ENCODE results near the gene FBXW11. TPM values are rescaled to one million over a fixed set of nuclear protein-coding genes. Genes with fewer than 3 reads are reported as not detected.

The FBXW11 gene
- total and polyA plus RNA-seq, 2 of the 8 experiments (the other 6 are each of a cell fraction or from before 2014, with no cell fraction given): 45.0 to 75.6 TPM

- no peak overlapping the region for H4K5ac ChIP-seq (ENCODE audit: insufficient read length, low read depth, low read length)
- no peaks in the 10 kb centered on the region for H3K27me3 ChIP-seq (replicated peaks in 1 of 4; ENCODE audit: control insufficient read depth in 3 of 4, extremely low read depth in 1 of 4, insufficient read depth in 3 of 4, low read length in 3 of 4)
- no peak overlapping the region for H3K4me2 ChIP-seq (ENCODE audit: insufficient read depth in 1 of 2, low read depth in 2 of 2, low read length in 2 of 2)
- CTCF ChIA-PET (ENCODE audit: partially characterized antibody): interaction anchor here (1.1 to 7.1 kb wide), 11 partner anchors 8 to 285 kb away, joined by 3 to 51 read pairs (median 7); no protein-coding TSS in a partner anchor
- no peaks in the 10 kb centered on the region for H3K79me2 ChIP-seq (ENCODE audit: control insufficient read depth in 1 of 2, insufficient read depth in 2 of 2, low read length in 2 of 2)
- H3K36me3 ChIP-seq (ENCODE audit: control insufficient read depth in 2 of 4, insufficient read depth in 4 of 4, low read length in 3 of 4): no peaks in the 10 kb centered on the region
- 95% methylated on average over 19 of the region's 19 CpGs; no CpG with 5 or more reads in 1 of the 2 experiments for WGBS, 2 experiments (ENCODE audit: extremely low coverage in 1 of 2, insufficient coverage in 1 of 2, insufficient read length in 1 of 2, insufficient replicate concordance in 2 of 2, low coverage in 1 of 2, low lambda C conversion rate in 2 of 2, missing lambda C conversion rate in 1 of 2)
- no peaks in the 10 kb centered on the region for H3K9me3 ChIP-seq (ENCODE audit: insufficient read depth in 2 of 2, low read depth in 1 of 2, low read length in 1 of 2)
- H3K23ac ChIP-seq (ENCODE audit: insufficient read length): no peak overlapping the region
- no peak overlapping the region for H4K91ac ChIP-seq (replicated peaks; ENCODE audit: insufficient read length, low read length)
- no peak overlapping the region for H3K9ac ChIP-seq (replicated peaks in 1 of 4; ENCODE audit: extremely low read depth in 1 of 4, low read depth in 3 of 4, low read length in 3 of 4)
- peaks cover 2% of the 10 kb centered on the region in 2 experiments for H4K20me1 ChIP-seq (replicated peaks in 1 of 2; ENCODE audit: control insufficient read depth in 1 of 2, insufficient read depth in 2 of 2, low read length in 2 of 2)
- no peak overlapping the region for H2BK5ac ChIP-seq (ENCODE audit: low read depth, low read length)
- no peaks in the 10 kb centered on the region for H3K79me1 ChIP-seq (ENCODE audit: low read depth, low read length)
- no peak overlapping the region for H3K4me3 ChIP-seq (ENCODE audit: extremely low read depth in 1 of 4, insufficient read depth in 2 of 4, low read depth in 3 of 4, low read length in 4 of 4)
- POLR2A ChIA-PET (ENCODE audit: partially characterized antibody): interaction anchor here (0.6 to 1.5 kb wide), 4 partner anchors 9 to 168 kb away, joined by 3 to 4 read pairs (median 3); no protein-coding TSS in a partner anchor
- FAIRE-seq (no peak), DNase-seq (ENCODE audit: low read depth in 1 of 2, low spot score in 2 of 2) (no peak)
- no peak overlapping the region for H3K14ac ChIP-seq (ENCODE audit: insufficient read length)
- no peaks in the 10 kb centered on the region for H3K23me2 ChIP-seq (ENCODE audit: low read depth, low read length)
- no peak overlapping the region for H2AK5ac ChIP-seq (ENCODE audit: low read depth, low read length)
- H2BK120ac ChIP-seq (replicated peaks; ENCODE audit: low read depth, low read length): no peak overlapping the region
- no peak overlapping the region for H2AFZ ChIP-seq (ENCODE audit: low read length)
- no peak overlapping the region for H3K18ac ChIP-seq (ENCODE audit: extremely low read depth, low read length)
- no peaks in the 10 kb centered on the region for H3K4me1 ChIP-seq (replicated peaks in 1 of 4; ENCODE audit: control insufficient read depth in 3 of 4, insufficient read depth in 4 of 4, low read length in 3 of 4)
- no peak overlapping the region for H2BK15ac ChIP-seq (ENCODE audit: low read length)
- H2BK12ac ChIP-seq (ENCODE audit: low read depth, low read length): no peak overlapping the region
- no peak overlapping the region for H3K27ac ChIP-seq (ENCODE audit: low read depth, low read length)
- H3K56ac ChIP-seq (replicated peaks; ENCODE audit: insufficient read length, low read depth, low read length): no peak overlapping the region
- no peak overlapping the region for H4K8ac ChIP-seq (ENCODE audit: extremely low read depth, insufficient read depth, low read length)
- H2BK20ac ChIP-seq (ENCODE audit: low read length): no peak overlapping the region
- H3K4ac ChIP-seq (replicated peaks; ENCODE audit: insufficient read length, low read depth, low read length): no peak overlapping the region
- no peak for TF ChIP-seq CREB1 (IDR thresholded peaks at IDR 0.05)
- no peak for TF ChIP-seq EP300 (IDR thresholded peaks at IDR 0.05; ENCODE audit: borderline replicate concordance in 1 of 2, low read depth in 2 of 2, low read length in 2 of 2)
- no peak for TF ChIP-seq TAF1 (IDR thresholded peaks at IDR 0.05; ENCODE audit: low read depth, low read length)
- no peak for TF ChIP-seq GTF2F1 (IDR thresholded peaks at IDR 0.05; ENCODE audit: borderline replicate concordance, low read depth, low read length)
- TF ChIP-seq SIRT6 (IDR thresholded peaks at IDR 0.05; ENCODE audit: low read length): no peak
- no peak for TF ChIP-seq TAF7 (optimal IDR thresholded peaks at IDR 0.05; ENCODE audit: borderline replicate concordance, low read depth, low read length)
- TF ChIP-seq RAD21 (IDR thresholded peaks at IDR 0.05 in 1 of 2, conservative IDR thresholded peaks at IDR 0.05 in 1 of 2; ENCODE audit: low read depth in 2 of 2, low read length in 2 of 2): no peak
- no peak for TF ChIP-seq BCL11A (IDR thresholded peaks at IDR 0.05; ENCODE audit: low read depth in 2 of 2, low read length in 2 of 2)
- no peak for TF ChIP-seq GABPA (IDR thresholded peaks at IDR 0.05; ENCODE audit: borderline replicate concordance, insufficient read depth, low read length)
- TF ChIP-seq, protein P1, sequence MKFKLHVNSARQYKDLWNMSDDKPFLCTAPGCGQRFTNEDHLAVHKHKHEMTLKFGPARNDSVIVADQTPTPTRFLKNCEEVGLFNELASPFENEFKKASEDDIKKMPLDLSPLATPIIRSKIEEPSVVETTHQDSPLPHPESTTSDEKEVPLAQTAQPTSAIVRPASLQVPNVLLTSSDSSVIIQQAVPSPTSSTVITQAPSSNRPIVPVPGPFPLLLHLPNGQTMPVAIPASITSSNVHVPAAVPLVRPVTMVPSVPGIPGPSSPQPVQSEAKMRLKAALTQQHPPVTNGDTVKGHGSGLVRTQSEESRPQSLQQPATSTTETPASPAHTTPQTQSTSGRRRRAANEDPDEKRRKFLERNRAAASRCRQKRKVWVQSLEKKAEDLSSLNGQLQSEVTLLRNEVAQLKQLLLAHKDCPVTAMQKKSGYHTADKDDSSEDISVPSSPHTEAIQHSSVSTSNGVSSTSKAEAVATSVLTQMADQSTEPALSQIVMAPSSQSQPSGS (IDR thresholded peaks at IDR 0.05; ENCODE audit: low read length): no peak
- TF ChIP-seq, protein P2, sequence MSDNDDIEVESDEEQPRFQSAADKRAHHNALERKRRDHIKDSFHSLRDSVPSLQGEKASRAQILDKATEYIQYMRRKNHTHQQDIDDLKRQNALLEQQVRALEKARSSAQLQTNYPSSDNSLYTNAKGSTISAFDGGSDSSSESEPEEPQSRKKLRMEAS (IDR thresholded peaks at IDR 0.05): no peak
These were observed 49.0 kb upstream of the FBXW11 start for GRCh38 chr5:172055421-172055820.

Measured in H1 (cell line).